ENCODE measurements around the gene CYP21A2.
"Not testable (repeated sequence)": the region's sequence is repeated elsewhere in the genome, so short reads cannot be mapped to it uniquely, and the experiment has no call there.

Gene CYP21A2

DNA sequence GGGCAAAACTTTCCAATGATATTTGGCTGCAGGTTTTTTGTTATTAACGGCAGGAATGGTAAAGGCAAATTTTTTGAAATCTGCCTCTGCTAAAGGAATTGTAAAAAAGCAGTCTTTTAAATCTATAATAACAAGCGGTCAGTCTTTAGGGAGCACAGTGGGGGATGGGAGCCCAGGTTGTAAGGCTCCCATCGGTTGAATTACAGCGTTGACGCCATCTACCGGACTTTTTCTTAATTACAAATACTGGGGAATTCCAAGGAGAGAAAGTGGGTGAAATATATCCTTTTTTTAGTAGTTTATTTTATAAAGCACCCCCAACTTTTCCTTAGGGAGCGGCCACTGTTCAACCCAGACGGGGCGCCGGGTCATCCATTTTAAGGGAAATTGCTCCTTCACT is 16.1 kb upstream of the CYP21A2 start:
- H3K27ac ChIP-seq; H3K4me3 ChIP-seq; DNase-seq (ENCODE audit: low spot score): not testable (repeated sequence)

DNA sequence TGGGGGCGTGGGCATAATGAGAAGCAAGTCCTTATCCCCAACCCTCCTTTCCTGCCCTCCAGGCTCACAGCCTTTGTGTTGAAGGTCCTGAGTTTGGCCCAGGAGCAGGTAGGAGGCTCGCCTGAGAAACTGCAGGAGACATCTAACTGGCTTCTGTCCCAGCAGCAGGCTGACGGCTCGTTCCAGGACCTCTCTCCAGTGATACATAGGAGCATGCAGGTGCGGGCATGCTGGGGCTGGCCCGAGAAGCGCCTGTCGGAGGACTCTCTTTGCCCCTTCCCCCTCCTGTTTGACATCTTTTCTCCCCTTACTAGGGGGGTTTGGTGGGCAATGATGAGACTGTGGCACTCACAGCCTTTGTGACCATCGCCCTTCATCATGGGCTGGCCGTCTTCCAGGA is 9.6 kb upstream of the CYP21A2 start:
- not testable (repeated sequence) for H3K4me3 ChIP-seq; H3K27ac ChIP-seq; DNase-seq (ENCODE audit: low spot score)

DNA sequence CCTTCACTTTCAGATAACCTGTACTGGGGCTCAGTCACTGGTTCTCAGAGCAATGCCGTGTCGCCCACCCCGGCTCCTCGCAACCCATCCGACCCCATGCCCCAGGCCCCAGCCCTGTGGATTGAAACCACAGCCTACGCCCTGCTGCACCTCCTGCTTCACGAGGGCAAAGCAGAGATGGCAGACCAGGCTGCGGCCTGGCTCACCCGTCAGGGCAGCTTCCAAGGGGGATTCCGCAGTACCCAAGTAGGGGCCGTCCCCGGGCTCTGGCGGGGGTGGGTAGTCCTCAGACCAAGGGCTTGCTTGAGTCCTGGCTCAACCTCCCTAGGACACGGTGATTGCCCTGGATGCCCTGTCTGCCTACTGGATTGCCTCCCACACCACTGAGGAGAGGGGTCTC is 8.7 kb upstream of the CYP21A2 start:
- not testable (repeated sequence) for H3K27ac ChIP-seq; DNase-seq (ENCODE audit: low spot score); H3K4me3 ChIP-seq

DNA sequence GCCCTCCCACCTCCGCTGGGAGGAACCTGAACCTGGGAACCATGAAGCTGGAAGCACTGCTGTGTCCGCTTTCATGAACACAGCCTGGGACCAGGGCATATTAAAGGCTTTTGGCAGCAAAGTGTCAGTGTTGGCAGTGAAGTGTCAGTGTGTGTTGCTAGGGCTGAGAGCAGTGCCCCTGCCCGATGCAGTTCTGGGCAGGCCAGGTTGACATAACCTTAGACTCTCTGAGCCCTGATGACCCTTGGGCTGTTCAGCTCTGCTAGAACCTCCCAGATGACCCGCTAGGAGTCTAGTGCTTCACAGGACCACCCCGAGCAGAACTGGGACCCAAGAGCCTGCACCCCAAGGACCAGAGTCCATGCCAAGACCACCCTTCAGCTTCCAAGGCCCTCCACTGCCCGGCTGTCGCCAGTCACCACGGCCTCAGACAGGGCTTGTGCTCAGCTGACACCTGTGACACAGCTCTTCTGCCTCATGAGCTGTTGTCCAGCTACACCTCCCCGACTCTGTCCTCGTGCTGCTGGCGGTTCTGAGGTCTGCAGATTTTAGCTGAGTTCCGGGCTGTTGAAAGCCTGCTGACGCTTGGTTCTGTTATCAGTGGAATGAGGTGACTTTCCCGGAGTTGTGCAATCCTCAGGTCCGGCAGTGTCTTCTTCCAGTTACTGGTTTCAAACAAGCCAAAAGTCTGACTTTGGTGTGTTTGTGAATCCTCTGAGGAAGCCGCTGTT is 2.8 kb upstream of the CYP21A2 start:
- H3K4me3 ChIP-seq; H3K27ac ChIP-seq; DNase-seq (ENCODE audit: low spot score): not testable (repeated sequence)

DNA sequence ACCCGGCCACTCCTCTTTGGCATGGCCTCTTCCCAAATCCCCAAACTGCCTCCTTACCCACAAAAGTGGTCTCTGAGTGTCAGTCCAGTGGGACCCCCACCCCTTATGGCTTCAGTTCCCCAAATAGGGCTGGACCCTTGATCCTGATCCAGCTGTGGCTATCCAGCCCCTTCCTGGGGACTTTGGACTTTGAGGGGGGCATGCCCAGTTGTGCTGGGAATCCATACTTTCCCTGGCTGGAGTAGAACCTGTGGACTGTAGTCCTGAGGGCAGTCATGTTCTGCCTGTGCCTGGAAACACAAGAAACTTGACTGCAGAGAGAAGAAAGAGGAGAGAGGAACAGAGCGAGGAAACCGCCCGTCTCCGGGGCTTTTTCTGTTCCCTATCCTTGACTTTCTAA is 1.1 kb upstream of the CYP21A2 start:
- DNase-seq (ENCODE audit: low spot score); H3K4me3 ChIP-seq; H3K27ac ChIP-seq: not testable (repeated sequence)

DNA sequence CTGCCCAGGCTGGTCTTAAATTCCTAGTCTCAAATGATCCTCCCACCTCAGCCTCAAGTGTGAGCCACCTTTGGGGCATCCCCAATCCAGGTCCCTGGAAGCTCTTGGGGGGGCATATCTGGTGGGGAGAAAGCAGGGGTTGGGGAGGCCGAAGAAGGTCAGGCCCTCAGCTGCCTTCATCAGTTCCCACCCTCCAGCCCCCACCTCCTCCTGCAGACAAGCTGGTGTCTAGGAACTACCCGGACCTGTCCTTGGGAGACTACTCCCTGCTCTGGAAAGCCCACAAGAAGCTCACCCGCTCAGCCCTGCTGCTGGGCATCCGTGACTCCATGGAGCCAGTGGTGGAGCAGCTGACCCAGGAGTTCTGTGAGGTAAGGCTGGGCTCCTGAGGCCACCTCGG is 663 bp downstream of the CYP21A2 start:
- not testable (repeated sequence) for H3K4me3 ChIP-seq; DNase-seq (ENCODE audit: low spot score); H3K27ac ChIP-seq

DNA sequence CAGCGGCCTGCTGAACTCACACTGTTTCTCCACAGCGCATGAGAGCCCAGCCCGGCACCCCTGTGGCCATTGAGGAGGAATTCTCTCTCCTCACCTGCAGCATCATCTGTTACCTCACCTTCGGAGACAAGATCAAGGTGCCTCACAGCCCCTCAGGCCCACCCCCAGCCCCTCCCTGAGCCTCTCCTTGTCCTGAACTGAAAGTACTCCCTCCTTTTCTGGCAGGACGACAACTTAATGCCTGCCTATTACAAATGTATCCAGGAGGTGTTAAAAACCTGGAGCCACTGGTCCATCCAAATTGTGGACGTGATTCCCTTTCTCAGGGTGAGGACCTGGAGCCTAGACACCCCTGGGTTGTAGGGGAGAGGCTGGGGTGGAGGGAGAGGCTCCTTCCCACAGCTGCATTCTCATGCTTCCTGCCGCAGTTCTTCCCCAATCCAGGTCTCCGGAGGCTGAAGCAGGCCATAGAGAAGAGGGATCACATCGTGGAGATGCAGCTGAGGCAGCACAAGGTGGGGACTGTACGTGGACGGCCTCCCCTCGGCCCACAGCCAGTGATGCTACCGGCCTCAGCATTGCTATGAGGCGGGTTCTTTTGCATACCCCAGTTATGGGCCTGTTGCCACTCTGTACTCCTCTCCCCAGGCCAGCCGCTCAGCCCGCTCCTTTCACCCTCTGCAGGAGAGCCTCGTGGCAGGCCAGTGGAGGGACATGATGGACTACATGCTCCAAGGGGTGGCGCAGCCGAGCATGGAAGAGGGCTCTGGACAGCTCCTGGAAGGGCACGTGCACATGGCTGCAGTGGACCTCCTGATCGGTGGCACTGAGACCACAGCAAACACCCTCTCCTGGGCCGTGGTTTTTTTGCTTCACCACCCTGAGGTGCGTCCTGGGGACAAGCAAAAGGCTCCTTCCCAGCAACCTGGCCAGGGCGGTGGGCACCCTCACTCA is 1.4 kb downstream of the CYP21A2 start:
- DNase-seq (ENCODE audit: low spot score); H3K4me3 ChIP-seq; H3K27ac ChIP-seq: not testable (repeated sequence)

DNA sequence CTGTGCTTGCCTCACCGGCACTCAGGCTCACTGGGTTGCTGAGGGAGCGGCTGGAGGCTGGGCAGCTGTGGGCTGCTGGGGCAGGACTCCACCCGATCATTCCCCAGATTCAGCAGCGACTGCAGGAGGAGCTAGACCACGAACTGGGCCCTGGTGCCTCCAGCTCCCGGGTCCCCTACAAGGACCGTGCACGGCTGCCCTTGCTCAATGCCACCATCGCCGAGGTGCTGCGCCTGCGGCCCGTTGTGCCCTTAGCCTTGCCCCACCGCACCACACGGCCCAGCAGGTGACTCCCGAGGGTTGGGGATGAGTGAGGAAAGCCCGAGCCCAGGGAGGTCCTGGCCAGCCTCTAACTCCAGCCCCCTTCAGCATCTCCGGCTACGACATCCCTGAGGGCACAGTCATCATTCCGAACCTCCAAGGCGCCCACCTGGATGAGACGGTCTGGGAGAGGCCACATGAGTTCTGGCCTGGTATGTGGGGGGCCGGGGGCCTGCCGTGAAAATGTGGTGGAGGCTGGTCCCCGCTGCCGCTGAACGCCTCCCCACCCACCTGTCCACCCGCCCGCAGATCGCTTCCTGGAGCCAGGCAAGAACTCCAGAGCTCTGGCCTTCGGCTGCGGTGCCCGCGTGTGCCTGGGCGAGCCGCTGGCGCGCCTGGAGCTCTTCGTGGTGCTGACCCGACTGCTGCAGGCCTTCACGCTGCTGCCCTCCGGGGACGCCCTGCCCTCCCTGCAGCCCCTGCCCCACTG is 2.3 kb downstream of the CYP21A2 start:
- H3K4me3 ChIP-seq; H3K27ac ChIP-seq; DNase-seq (ENCODE audit: low spot score): not testable (repeated sequence)

DNA sequence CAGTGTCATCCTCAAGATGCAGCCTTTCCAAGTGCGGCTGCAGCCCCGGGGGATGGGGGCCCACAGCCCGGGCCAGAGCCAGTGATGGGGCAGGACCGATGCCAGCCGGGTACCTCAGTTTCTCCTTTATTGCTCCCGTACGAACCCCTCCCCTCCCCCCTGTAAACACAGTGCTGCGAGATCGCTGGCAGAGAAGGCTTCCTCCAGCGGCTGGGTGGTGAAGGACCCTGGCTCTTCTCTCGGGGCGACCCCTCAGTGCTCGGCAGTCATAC is 2.8 kb downstream of the CYP21A2 start:
- H3K27ac ChIP-seq; DNase-seq (ENCODE audit: low spot score); H3K4me3 ChIP-seq: not testable (repeated sequence)

DNA sequence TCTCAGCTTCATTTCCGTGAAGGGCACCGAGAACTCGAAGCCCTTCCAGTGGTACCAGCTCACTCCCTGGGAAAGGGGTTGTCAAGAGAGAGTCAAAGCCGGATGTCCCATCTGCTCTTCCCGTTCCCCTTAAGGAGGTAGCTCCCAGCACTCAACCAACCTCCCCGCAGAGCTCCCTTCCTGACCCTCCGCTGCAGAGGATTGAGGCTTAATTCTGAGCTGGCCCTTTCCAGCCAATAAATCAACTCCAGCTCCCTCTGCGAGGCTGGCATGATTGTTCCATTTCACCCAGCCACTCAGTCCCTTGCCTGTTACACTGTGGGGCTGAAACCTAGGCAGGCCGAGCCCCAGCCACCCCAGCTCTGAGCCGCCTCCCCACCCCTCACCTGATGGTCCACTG is 3.2 kb downstream of the CYP21A2 start:
- not testable (repeated sequence) for H3K4me3 ChIP-seq

DNA sequence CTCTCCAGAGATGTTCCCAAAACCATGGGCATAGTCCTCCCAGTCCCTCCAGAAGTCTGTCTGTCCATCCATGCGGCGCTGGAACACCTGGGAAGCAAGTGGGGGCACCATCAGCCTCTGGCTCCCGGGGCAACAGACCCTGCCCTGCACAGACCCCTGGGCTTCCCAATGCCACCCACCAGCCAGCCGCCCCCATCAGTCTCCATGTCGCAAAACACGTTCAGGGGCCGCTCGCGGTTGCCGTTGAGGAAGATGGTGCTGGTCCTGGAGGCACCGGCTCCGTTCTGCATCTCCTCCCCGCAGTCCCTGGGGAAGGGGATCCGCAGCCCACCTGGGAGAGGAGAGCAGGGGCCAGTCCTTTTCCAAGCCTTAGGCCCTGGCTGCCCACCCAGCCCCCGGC is 4.1 kb downstream of the CYP21A2 start:
- H3K27ac ChIP-seq; DNase-seq (ENCODE audit: low spot score); H3K4me3 ChIP-seq: not testable (repeated sequence)

More for the DNA sequence above, 3.2 kb downstream of the CYP21A2 start:
- H3K27ac ChIP-seq; DNase-seq (ENCODE audit: low spot score): not testable (repeated sequence)

DNA sequence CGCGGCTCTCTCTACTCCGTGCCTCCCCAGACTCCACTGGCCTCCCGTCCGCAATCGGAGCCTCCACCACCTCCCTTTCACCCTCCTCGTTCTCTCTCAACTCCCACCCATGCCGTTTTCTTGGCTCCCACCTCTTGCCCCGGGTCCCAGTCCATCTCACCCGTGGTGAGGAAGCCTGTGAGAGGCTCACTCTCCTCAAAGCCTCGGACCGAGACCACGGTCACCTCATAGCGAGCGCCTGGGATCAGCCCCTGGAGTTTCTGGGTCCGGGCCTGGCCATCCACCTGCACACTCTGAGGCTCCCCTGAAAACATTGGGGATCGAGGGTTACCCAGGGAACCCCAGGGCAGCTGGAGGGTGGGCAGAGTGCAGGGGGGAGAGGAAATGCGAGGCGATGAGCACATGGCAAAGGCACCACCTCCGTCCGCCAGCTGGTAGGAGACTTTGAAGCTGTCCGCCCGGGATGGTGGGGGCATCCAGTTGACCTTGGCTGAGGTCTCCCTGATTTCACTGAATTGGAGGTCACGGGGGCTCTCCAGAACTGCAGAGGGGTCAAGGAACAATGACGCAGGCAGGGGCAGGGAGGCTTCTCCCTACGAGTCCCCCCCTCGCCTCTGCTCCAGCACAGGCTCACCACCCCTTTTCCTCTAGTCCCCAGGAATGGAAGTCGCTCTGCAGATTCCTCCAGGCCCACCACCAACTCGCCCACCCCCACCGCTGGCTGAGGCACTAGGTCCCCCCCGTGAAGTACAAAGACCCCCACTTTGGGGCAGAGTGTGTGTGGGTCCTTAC is 5.6 kb downstream of the CYP21A2 start:
- H3K4me3 ChIP-seq; H3K27ac ChIP-seq; DNase-seq (ENCODE audit: low spot score): not testable (repeated sequence)

DNA sequence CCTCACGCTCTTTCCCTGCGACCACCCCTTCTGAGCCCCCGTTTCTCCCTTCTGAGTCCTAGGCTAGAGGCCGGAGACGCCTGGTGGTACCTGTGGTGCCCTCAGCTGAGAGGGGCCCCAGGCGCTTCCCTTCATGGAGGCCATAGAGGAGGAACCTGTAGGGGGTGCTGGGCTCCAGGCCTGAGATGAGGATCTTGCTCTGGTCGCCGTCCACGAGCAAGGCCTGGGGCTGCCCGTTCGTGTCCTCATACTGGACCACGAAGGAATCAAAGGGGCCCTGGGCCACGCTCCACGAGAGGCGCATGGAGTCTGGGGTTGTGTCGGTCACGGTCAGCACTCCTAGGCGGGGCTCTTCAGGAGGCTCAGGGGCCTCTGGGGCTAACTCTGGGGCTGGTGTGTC is 6.7 kb downstream of the CYP21A2 start:
- H3K27ac ChIP-seq; DNase-seq (ENCODE audit: low spot score); H3K4me3 ChIP-seq: not testable (repeated sequence)

Data from coronary artery (tissue), 2 donors.